Measurements from ENCODE around the gene WDR53.
"Not testable (repeated sequence)": the region's sequence is repeated elsewhere in the genome, so short reads cannot be mapped to it uniquely, and the experiment has no call there.

DNA sequence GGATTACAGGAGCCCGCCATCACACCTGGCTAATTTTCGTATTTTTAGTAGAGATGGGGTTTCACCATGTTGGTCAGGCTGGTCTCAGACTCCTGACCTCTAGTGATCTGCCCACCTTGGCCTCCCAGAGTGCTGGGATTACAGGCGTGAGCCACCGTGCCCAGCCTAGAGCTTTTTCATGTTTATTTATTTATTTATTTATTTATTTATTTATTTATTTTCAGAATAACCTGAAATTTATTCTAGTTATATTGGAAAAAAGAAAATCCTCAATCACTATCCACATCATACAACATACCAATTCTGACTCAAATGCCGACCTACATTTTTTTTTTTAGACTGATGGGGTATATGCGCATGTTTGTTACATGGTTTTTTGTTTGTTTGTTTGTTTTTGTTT, 46.9 kb upstream of the WDR53 start:
- TF ChIP-seq, protein P1, sequence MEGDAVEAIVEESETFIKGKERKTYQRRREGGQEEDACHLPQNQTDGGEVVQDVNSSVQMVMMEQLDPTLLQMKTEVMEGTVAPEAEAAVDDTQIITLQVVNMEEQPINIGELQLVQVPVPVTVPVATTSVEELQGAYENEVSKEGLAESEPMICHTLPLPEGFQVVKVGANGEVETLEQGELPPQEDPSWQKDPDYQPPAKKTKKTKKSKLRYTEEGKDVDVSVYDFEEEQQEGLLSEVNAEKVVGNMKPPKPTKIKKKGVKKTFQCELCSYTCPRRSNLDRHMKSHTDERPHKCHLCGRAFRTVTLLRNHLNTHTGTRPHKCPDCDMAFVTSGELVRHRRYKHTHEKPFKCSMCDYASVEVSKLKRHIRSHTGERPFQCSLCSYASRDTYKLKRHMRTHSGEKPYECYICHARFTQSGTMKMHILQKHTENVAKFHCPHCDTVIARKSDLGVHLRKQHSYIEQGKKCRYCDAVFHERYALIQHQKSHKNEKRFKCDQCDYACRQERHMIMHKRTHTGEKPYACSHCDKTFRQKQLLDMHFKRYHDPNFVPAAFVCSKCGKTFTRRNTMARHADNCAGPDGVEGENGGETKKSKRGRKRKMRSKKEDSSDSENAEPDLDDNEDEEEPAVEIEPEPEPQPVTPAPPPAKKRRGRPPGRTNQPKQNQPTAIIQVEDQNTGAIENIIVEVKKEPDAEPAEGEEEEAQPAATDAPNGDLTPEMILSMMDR (IDR thresholded peaks at IDR 0.05; ENCODE audit: low read depth, low read length, missing input control): not testable (repeated sequence)
- TF ChIP-seq TAF1 (conservative IDR thresholded peaks at IDR 0.05); RAD21 (IDR thresholded peaks at IDR 0.05); JUND (IDR thresholded peaks at IDR 0.05); RXRA (IDR thresholded peaks at IDR 0.05); YY1 (IDR thresholded peaks at IDR 0.05); SP1 (IDR thresholded peaks at IDR 0.05); FOXA1 (IDR thresholded peaks at IDR 0.05); GABPA (IDR thresholded peaks at IDR 0.05 in 1 of 2, conservative IDR thresholded peaks at IDR 0.05 in 1 of 2): not testable (repeated sequence)
- TF ChIP-seq, protein P2, sequence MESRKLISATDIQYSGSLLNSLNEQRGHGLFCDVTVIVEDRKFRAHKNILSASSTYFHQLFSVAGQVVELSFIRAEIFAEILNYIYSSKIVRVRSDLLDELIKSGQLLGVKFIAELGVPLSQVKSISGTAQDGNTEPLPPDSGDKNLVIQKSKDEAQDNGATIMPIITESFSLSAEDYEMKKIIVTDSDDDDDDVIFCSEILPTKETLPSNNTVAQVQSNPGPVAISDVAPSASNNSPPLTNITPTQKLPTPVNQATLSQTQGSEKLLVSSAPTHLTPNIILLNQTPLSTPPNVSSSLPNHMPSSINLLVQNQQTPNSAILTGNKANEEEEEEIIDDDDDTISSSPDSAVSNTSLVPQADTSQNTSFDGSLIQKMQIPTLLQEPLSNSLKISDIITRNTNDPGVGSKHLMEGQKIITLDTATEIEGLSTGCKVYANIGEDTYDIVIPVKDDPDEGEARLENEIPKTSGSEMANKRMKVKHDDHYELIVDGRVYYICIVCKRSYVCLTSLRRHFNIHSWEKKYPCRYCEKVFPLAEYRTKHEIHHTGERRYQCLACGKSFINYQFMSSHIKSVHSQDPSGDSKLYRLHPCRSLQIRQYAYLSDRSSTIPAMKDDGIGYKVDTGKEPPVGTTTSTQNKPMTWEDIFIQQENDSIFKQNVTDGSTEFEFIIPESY (IDR thresholded peaks at IDR 0.05): not testable (repeated sequence)
- TF ChIP-seq, protein P3, sequence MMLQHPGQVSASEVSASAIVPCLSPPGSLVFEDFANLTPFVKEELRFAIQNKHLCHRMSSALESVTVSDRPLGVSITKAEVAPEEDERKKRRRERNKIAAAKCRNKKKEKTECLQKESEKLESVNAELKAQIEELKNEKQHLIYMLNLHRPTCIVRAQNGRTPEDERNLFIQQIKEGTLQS (IDR thresholded peaks at IDR 0.05): not testable (repeated sequence)

Measured in liver (tissue), 3 donors.